ENCODE measurements around the gene ZNF627.
"Not testable (repeated sequence)": the region's sequence is repeated elsewhere in the genome, so short reads cannot be mapped to it uniquely, and the experiment has no call there.

ZNF627 gene

GRCh38 chr19:11598103-11598483, 810 bp downstream of the ZNF627 start:
- TF ChIP-seq CTCF (IDR thresholded peaks at IDR 0.05; ENCODE audit: low read depth, low read length) = no peak
- H3K4me3 ChIP-seq (ENCODE audit: low read depth, low read length) = peak overlapping the region; percentile 79

GRCh38 chr19:11598746-11599145, 1.5 kb downstream of the ZNF627 start:
- H3K4me3 ChIP-seq (ENCODE audit: low read depth, low read length) = no peak overlapping the region; the same call in 1 of the 2 replicates

DNA sequence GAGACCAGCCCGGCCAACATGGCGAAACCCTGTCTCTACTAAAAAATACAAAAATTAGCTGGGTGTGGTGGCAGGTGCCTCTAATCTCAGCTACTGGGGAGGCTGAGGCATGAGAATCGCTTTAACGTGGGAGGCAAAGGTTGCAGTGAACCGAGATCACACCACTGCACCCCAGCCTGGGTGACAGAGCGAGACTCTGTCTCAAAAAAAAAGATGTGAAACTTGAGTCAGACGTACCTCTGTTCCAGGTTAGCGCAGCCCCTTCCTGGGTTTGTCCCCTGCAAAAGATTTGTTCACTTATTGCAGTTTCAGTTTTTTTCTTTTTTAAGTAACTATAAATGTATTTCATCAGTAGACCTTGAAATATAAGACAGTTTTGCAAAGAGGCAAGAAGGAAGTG, 2.4 kb downstream of the ZNF627 start:
- not testable (repeated sequence) for H3K4me3 ChIP-seq (ENCODE audit: low read depth, low read length)

More at GRCh38 chr19:11598746-11599145, 1.5 kb downstream of the ZNF627 start:
- TF ChIP-seq CTCF (IDR thresholded peaks at IDR 0.05; ENCODE audit: low read depth, low read length) = no peak

GRCh38 chr19:11606484-11606883, 9.2 kb downstream of the ZNF627 start:
- H3K4me3 ChIP-seq (ENCODE audit: low read depth, low read length) = no peak overlapping the region
- TF ChIP-seq CTCF (IDR thresholded peaks at IDR 0.05; ENCODE audit: low read depth, low read length) = no peak

DNA sequence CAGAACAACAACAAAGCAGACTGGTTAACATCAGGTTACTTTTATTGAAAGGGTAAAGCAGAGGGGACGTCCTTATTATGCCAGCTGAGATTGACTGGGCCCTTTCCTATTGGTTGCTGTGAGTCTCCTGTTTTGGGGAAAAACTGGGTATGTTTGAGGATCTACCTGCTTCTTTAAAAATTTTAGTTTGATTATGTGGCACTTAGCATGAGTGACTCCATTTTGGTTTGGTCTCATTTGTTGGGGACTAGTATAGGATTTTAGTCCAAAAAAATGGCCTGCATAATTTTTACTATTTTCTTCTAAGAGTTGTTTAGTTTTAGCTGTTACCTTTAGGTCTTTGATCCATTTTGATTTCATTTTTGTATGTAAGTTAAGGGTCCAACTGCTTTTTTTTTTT, 14.4 kb downstream of the ZNF627 start:
- no peak overlapping the region for H3K4me3 ChIP-seq (ENCODE audit: low read depth, low read length)
- TF ChIP-seq CTCF (IDR thresholded peaks at IDR 0.05; ENCODE audit: low read depth, low read length) = no peak

DNA sequence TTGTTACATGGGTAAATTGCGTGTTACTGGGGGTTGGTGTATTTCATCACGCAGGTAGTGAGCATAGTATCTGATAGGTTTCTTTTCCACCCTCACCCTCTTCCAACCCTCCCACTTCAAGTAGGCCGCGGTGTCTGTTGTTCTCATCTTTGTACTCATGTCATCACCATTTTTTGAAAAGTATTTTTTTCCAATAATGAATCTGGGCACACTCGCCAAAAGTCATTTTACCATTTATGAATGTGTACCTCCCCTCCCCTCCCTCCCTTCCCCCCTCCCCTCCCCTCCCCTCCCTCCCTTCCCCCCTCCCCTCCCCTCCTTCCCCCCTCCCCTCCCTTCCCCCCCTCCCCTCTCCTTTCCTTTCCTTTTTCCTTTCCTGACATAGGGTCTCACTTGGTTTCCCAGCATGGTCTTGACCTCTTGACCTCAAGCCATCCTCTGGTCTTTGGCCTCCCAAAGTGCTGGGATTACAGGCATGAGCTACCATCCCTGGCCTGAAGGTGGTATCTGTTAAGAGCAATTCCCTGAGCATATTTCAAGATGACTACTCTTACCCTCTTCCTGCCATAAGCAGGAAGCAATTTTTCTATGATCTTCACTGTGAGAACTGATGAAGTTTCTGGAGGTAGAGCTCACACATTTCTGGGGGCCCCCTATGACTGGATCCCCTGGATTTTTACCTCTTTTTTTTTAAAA, 15.7 kb downstream of the ZNF627 start:
- H3K4me3 ChIP-seq (ENCODE audit: low read depth, low read length) = no peak overlapping the region

DNA sequence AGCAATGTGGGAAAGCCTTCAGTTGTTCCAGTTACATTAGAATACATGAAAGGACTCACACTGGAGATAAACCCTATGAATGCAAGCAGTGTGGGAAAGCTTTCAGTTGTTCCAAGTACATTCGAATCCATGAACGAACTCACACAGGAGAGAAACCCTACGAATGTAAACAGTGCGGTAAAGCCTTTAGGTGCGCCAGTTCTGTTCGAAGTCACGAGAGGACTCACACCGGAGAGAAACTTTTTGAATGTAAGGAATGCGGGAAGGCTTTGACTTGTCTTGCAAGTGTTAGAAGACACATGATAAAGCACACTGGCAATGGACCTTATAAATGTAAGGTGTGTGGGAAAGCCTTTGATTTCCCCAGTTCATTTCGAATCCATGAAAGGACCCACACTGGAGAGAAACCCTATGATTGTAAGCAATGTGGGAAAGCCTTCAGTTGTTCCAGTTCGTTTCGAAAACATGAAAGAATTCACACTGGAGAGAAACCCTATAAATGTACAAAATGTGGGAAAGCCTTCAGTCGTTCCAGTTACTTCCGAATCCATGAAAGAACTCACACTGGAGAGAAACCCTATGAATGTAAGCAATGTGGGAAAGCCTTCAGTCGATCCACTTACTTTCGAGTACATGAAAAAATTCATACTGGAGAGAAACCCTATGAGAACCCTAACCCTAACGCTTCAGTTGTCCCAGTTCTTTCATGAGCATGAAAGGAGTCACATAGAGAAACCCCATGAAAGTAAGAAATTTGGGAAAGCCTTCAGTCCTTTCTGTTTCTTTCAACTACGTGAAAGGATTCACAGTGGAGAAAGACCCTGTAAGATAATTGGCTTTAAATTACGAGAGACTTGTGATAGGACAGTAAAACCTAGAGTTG, 20.1 kb downstream of the ZNF627 start:
- no peak for TF ChIP-seq CTCF (IDR thresholded peaks at IDR 0.05; ENCODE audit: low read depth, low read length)
- no peak overlapping the region for H3K4me3 ChIP-seq (ENCODE audit: low read depth, low read length)

More for the DNA sequence above, 15.7 kb downstream of the ZNF627 start:
- no peak for TF ChIP-seq CTCF (IDR thresholded peaks at IDR 0.05; ENCODE audit: low read depth, low read length)

All from WI38 (cell line).